ENCODE measurements around the gene KLHL29.

KLHL29 gene

DNA sequence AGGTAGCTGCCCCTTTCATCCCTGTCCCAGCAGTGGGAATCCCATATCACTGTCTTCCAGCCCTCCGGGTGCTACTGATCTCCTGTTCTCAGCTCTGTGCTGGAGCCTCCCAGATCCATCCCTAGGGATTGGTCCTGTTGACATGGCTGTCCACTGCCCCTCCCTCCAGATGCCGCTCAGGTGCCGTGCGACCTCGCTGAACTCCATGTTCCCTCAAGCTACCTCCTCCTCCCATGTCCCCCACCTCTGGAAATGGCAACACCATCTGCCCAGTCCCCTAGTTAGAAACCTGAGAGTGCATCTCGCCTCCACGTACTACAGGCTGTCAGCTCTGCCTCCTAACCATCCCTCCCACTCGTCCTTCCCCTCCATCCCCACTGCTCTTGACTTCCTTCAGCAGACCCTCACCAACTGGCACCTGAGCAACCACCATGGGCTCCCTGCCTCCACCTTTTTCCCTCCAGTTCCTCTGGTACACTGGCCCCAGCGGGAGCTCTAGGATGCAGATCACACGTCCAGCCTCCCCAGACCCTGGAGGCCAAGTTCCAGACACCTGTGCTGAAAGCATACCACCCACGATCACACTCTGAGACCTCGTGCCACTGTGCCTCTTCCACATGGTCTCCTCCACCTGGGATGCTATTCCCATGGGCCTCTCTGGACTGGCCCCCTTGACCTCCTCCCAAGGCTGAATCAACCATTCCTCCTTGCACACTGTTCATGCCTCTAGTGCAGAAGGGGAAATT lies 106.8 kb downstream of the KLHL29 start:
- no peak for DNase-seq

DNA sequence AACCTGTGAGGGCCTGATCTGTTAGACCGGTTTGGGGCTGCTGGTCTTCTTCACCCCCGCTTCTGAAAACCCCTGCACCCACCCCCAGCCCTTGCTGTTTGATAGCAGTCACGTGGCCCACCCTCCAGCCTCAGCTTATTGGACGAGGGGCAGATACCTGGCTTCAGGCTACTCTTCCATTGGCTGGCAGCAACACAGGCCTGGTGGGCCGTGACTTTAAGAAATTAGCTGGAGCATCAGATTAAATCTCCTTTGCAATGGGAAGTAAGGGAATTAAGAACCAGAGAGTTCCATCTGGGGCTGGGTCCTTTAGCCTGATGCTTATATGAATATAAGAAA lies 107.3 kb downstream of the KLHL29 start:
- DNase-seq: no peak

DNA sequence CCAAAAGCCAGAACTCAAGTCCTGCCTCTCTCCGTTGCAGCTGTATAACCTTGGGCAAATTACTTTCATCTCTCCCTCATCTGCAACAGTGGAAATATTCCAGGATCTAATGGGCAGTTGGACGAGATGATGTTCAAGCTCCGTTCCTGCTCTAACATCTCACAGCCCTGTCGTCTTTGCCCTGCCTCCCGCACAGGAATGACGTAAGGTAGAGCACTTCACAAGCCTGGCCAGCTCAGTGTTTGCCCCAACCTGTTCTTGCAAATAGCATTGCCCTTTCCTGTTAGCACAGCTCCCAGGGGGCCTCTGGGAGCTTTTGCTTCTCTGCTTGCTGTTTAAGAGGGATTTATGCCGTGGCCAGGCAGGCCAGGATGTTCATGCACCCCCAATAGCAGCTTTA lies 107.9 kb downstream of the KLHL29 start:
- no peak for DNase-seq

DNA sequence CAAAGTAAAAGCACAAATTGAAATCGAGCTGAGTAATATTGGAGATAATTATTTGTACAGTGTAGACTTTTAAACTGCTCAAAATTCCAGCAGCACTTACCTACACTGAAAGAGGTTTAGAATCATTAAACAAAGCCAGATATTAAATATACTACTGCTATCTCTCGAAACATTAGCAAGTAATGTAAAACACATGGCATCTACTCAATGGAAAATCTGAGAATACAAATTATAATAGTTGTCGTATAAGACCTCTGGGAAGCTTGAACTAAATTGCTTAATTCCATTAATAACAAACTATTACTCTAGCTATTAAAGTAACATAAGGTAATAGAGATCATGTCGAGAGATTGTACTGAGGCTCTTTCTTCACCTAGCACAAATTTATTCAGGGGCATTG lies 108.9 kb downstream of the KLHL29 start:
- no peak for DNase-seq

DNA sequence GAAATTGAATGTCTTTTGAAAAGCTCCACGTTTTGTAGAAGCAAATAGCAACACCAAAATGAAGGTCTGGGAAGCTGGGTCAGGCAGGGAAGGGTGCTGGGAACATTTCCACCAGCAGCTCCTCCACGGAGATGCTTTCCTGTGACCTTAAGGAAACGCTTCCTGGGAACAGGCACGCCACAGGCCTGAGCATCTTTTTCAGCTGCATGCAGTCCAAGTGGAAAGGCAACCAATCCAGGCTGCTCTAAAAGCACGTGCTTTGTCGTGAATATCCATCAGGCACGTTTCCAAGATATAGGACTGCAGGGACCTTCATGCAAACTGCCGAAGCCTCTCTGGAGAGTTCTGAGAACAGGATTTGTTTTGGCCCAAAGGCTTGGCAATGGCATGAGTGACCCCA lies 109.3 kb downstream of the KLHL29 start:
- no peak for DNase-seq

DNA sequence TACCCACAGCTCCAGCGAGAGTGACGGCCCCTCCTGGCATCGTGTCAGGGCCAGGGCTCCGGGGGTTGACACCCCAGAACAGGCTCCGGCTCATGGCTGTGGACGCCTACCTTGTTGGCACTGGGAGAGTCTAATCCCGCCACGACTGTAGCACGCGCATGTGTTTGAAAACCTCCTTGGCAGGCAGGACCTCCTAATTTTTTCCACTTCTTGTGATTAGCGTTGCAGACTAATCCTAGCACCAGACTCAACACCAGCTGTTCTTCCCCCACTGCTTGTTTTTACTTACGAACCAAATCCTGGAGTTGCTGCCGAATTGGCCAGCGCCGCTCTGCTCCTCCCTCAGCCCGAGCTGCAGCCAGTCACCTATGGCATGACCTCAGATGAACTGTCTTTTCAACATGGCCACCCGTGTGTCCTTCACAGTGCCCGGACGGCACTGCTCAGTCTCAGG lies 110.7 kb downstream of the KLHL29 start:
- no peak for DNase-seq

DNA sequence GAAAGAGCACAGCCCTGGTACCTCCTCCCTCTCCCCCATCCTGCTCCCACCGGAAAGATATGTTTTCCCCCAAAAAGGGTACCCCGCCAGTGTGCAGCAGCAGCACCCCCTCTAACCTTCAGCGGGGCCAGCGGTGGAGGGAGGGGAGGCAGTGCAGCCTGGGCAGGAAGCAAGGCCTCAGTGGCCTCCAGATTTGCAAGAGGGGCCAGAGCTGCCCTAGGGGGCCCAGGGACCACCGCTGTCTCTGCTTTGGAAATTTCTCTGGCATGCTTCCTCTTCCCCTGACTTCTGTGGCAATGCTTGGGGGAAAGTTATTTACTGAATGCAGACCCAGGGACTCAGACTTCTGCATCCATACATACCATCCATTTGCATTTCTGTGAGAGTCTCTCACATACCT lies 111.5 kb downstream of the KLHL29 start:
- DNase-seq: no peak

DNA sequence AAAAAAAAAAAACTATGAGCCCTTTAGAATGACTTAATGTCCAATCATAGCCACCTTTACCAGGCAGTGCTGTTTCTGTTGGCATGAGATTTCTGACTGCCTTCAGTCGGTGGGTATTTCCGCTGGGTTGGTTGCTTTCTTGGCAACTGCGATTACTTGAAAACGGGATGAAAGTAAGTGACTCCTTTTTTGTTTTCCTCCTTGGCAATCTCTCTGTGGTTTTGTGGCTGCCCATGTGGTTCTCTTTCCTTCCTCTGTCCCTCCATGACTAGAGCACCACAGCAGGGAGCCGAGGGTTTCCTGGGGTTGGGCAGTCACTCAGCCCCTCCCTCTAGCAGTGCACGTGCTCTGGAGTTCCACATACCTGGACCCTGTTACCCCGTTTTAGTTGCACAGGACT lies 112.1 kb downstream of the KLHL29 start:
- no peak for DNase-seq

DNA sequence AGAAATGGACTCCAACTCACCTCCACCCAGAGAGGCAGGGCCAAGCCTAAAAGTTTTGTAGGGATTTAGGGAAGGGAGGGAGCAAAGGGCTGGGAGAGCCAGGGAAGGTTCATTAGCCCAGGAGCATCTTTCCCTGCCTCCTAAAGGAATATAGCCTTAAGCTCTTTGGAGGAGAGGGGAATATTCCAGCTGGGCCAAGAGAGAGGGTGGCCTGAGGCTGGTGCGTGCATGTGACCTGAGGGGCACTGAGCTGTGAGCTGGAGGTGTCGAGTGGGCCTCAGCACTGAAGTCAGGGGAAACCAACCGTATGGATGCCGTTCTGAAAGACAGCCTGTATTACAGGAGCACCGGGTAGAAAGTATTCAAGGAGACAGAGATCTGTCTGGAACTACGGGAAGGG lies 112.6 kb downstream of the KLHL29 start:
- no peak for DNase-seq

DNA sequence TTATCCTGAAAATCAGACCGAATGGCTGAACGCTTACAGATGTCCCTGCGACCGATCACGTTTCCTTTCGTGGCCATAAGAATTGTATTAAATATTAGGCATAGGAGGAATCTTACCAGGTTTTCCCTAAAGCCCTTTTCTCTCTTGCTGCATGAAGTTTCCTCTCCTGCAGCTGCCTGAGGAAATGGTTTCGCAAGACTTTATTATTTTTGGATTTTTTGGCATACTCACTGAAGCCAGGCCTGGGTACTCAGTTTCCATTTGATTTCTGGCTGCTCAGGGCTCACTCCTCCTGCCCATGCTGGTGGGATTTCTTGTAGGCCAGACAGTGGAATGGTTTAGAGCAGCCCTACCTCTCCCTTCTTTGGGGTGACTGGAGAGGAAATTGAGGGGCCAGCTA lies 114.0 kb downstream of the KLHL29 start:
- DNase-seq: no peak

DNA sequence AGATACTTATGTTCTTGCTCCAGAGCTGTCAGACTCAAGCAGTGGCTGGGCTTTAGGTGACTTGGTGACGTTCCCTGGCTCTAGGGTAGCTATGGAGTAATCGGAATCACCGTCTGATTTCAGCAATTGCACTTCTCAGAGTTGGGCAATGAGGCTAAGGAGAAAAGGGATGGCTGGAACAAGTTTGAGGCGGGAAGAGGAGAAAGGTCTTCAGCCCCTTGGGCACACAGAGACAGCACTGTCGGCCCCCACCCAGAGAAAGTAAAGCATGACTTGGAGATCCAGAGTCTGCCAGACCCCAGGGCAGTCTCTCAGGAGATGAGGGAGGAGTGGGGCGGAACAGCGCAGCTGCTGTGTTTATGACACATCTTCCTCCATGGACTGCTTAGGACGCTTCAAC lies 114.5 kb downstream of the KLHL29 start:
- no peak for DNase-seq

DNA sequence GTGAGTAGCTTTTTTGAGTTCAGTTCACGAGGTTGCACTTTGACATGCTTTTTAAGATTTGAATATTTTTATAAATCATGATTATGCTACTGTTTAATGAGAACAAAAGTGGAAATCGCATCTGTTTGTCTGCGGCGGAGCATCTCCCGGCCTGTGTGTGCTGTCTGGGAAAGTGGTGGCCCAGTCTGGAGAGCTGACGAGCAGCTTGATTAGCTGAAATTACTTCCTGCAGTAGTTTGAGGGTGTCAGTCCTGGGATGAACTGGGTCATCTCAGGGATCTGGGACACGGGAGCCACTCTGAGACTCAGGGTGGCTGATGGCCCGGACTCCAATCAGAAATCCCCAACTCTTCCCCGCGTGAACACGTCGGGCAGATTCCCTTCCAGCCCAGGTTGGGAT lies 115.9 kb downstream of the KLHL29 start:
- no peak for DNase-seq

DNA sequence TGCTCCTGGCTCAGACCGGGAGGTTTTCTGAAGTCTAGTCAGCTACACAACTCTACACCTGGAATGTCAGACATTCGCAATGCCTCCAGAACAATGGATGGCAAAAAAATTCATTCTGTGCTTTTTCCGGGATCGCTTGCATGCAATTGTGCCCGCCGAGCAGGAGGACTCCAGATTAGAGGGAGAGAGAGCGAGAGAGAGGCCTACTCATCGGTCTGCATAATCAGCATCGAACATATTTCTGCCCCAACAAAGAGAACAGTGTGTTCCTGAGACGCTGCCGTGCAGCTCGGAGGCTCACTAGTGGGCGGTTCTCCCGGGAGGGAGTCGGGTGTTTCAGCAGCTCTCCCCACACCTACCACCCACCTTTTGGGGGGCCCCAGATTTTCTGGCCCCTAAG lies 117.1 kb downstream of the KLHL29 start:
- peak in 49 of 56 donors; percentile 11 to 84 (median 56) for DNase-seq

DNA sequence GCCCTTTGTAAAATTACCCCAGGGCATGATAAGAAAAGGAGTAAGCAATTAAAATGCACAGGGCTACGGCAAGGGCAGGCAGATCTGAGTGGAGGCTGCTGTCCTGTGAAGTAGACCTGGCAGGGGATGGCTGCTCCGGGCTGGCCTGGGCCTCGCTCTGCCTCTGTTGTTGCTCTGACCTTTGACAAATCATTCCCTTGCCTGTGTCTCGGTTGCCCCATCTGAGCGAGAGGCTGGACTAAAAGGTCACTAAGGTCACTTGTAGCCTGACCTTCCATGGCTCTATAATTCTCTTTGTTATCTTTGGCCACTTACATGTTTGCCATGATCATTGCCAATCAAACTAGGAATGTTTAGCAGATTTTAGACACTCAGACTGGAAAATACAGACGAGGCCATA lies 118.1 kb downstream of the KLHL29 start:
- DNase-seq: no peak

DNA sequence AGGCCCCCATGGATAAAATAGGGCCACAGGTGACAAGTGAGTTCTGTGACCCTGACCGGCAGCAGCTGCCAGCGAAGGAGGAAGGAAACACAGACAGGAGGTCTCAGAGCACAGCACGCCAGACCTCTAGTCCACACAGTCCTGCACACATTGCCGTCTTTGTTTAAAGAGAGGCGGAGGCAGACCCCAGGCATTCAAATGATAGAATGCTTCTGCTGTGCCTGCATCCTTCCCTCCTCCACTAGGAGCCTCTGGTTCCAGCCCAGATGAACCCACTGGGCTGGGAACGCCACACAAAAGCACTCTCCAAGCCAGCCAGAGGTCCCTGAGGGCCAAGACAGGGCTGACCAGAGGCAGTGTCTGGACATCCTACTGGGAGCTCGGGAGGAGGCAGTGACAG lies 118.7 kb downstream of the KLHL29 start:
- DNase-seq: peak in 1 of 56 donors; percentile 10

DNA sequence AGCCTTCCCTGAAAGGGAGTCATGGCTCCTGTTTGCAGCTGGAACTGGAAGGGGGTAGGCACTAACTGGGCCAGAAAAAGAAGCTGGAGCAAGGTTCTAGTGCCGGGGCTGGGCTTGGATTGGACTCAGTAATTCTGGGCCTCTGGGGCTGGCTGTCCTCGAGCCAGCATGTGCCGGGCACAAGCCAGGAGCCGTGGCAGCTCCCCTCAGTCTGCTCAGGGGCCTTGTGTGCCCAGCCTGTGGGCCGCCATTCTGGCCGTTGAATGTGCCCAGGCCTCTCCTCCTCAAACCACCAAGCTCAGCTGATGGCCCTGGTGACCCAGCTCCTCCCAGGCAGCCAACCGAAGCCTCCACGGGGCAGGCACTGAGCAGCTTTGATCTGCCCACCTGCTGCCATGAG lies 119.6 kb downstream of the KLHL29 start:
- no peak for DNase-seq

DNA sequence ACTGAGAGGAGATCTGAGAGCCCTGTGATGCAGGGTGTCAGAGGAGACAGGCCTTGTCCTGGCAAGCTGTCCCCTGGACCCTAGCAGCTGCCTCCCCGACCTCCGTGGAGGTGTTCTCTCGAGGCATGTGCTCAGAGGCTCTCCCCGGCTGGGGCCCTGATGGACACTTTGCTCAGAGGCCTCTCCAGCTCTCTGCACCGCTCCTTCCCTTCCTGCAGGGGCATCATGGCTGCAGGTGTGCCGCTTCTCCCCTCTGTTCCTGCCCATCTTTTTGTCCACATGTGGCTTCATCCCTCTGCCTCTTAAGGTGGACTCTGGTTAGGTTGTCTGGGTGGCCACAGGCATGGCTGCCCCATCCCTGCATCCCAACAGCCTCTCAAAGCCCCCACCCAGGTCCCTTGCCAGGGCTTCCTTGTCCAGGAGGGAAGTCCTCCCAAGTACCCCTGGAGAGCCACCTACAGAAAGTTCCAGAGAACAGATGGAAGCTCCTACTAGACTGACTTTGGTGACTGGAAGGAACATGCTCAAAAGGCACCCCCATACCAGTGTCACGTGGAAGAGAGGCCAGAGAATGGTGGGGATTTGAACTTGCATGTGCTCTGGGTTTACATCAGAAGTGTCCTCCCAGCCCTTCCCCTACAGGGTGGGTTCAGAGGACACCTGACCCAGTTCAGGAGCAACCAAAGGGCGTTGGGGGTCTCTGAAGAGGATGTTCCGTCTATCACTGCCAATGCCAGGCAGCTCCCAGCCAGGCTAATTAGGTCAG lies 120.4 kb downstream of the KLHL29 start:
- no peak for DNase-seq

DNA sequence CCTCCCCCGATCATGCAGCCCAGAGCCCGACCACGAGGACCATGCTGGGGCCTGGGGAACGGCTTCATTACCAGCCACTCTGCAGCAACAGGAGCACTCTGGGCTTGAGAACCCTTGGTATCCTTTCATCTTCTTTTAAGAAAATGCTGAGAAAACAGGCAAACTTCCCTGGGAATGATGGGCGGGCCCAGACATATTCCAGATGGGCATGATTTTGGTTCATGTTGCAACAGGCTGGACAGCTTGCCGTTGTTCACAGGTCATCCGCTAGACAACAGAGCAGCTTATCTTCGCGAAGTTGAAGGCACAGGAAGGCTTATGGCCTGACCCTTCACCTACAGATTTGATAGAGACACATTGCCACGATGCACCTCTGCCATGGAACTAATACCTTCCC lies 121.0 kb downstream of the KLHL29 start:
- no peak for DNase-seq

DNA sequence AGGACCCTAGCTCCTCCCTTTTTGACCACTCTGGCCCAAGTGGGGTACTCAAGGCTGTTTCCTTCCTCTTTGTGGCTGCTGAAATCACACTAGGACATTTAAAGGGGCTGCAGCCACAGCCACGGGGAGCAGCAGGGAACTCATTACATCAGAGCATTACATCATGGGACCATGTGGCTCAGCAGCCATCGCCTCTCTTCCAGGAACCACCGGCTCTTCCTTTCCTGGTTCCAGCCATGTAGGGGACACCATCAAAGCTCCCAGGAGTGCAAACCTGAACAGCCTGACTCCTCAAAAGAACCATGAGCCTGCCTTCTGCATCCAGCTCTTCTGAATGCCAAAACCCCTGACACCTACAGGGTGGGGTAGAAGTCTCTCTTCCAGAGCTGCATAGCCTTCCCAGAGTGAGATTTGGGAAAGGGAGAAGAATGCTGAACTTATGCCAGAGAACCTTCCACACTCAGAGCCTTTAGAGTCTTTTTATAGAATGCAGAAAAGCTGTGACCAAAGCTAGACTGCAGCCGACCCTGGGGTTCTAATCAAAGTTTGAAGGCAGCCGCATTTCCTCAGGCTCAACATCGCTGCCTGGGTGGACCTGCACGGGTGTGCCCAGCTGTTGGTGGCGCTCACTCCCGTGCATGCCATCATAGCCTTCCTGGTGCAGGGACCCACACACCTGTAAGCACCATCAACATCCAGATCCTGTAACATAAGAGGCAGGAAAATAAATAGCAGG lies 121.7 kb downstream of the KLHL29 start:
- DNase-seq: no peak

DNA sequence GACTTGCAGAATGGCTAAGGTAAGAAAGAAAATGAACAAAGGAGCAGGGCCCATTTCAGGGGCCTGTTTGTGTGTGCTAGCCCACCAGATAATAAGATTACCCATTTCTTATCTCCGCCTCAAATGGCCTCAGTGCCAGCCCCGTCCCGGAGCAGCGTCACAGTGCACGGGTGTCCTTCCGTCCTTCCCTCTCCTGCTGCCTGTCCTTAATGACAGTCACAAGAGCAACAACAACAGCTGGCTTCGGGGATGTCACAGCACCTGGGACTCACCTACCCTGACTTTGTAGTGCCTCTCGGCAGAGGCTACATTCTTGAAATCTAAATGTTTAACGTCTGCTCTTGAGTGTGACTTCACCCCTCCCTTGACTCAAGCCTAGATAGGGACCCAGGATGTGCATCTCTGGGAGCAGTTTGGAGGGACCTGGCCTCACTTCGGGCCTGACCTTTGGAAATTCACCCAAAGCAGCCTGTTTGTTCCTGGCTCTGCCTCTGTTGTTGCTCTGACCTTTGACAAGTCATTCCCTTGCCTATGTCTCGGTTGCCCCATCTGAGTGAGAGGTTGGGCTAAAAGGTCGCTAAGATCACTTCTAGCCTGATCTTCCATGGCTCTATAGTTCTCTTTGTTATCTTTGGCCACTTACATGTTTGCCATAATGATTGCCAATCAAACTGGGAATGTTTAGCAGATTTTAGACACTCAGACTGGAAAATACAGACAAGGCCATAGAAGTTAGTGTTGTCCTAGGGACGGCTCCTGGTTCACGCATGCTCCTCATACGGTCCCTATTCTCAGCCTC lies 122.5 kb downstream of the KLHL29 start:
- DNase-seq: no peak

DNA sequence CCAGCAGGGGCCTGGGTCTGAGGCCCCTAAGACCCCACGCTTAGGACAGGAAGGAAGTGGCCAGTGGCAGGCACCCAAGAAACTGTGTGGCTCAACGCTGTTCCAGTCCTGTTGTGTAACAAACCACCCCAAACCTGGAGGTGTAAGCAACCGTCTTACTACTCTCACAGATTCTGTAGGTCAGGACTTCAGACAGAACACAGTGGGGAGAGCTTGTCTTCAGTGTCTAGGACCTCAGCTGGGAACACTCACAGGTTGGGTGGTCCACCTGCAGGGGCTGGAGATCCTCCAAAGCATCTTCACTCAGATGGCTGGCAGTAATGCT lies 123.0 kb downstream of the KLHL29 start:
- no peak for DNase-seq

DNA sequence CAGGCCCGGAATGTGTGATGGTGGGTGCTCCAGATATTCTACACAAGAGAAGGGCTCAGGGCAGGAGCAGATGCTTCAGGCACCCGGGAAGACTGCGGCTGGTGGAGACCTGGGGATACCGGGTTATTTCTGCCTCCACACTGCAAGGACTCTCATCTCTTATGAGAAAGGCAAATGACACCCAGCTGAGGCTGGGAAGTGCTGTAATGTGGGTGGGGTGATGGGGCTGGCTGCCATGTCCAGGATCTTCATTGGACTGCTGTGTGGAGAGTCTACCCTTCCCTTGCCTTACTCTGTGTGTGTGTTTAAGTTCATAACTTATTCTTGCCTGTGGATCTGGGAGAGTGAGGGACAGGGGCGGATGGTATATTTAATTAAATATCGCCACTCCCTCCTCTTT lies 124.1 kb downstream of the KLHL29 start:
- no peak for DNase-seq

Data from nucleus accumbens (tissue), 56 donors.